RWPE2 (cell line): ENCODE data around the gene ZFYVE21.

Experiments used
- ATAC-seq: fragments of 200-7000 bp; cut with Tn5 transposase; 3 replicates; pipeline ENCODE4 v1.9.1; 2021; ENCODE audit warnings: low read depth
- DNase-seq: peaks from one replicate; pipeline ENCODE4 v3.0.0-alpha.2; 2020; ENCODE audit warnings: low spot score
- H3K27ac ChIP-seq: fragments of 450-650 bp; 2 replicates; pipeline ENCODE4 v1.5.1; 2017; ENCODE audit warnings: mild to moderate bottlenecking; ENCODE audit not compliant: poor library complexity, severe bottlenecking
- H3K27me3 ChIP-seq: fragments of 250-450 bp; sonication (Bioruptor Pico); 2 replicates; pipeline ENCODE4 v1.5.1; 2021; ENCODE audit warnings: mild to moderate bottlenecking, moderate library complexity; ENCODE audit not compliant: insufficient read depth, poor library complexity, severe bottlenecking
- H3K36me3 ChIP-seq: fragments of 250-450 bp; sonication (Bioruptor Pico); 2 replicates; pipeline ENCODE4 v1.5.1; 2020; ENCODE audit warnings: low read depth, mild to moderate bottlenecking, moderate library complexity
- H3K4me1 ChIP-seq: fragments of 250-450 bp; sonication (Bioruptor Pico); 2 replicates; pipeline ENCODE4 v1.5.1; 2021; ENCODE audit warnings: mild to moderate bottlenecking, moderate library complexity; ENCODE audit not compliant: insufficient read depth, poor library complexity, severe bottlenecking
- H3K4me3 ChIP-seq: fragments of 250-450 bp; sonication (Bioruptor Pico); 2 replicates; pipeline ENCODE4 v1.5.1; 2021; ENCODE audit warnings: mild to moderate bottlenecking, moderate library complexity; ENCODE audit not compliant: severe bottlenecking
- H3K9me3 ChIP-seq: fragments of 250-450 bp; sonication (Bioruptor Pico); 2 replicates; pipeline ENCODE4 v1.5.1; 2021; ENCODE audit warnings: mild to moderate bottlenecking, moderate library complexity; ENCODE audit not compliant: severe bottlenecking
- CTCF ChIP-seq: fragments of 450-650 bp; IDR thresholded peaks from one replicate; pipeline ENCODE4 v1.5.1; 2017; ENCODE audit warnings: mild to moderate bottlenecking, moderate library complexity; ENCODE audit not compliant: poor library complexity, severe bottlenecking

The ZFYVE21 gene

GRCh38 chr14:103703433-103704385 lies 11.9 kb upstream of the ZFYVE21 start:
- no peak for DNase-seq
- no peaks in the 10 kb centered on the region for H3K27me3 ChIP-seq
- no peaks in the 10 kb centered on the region for H3K9me3 ChIP-seq
- H3K36me3 ChIP-seq, result peaks cover 89% of the 10 kb centered on the region
- no peaks in the 10 kb centered on the region for H3K4me1 ChIP-seq
- no peak for TF ChIP-seq CTCF
- ATAC-seq, result no peak
- no peak overlapping the region for H3K27ac ChIP-seq
- no peak overlapping the region for H3K4me3 ChIP-seq

GRCh38 chr14:103704708-103705107 lies 10.9 kb upstream of the ZFYVE21 start:
- no peak for ATAC-seq
- Histone ChIP-seq H3K36me3 (peaks cover 89% of the 10 kb centered on the region), H3K4me1 (no peaks in the 10 kb centered on the region), H3K4me3 (no peak overlapping the region), H3K27me3 (no peaks in the 10 kb centered on the region), H3K27ac (no peak overlapping the region), H3K9me3 (no peaks in the 10 kb centered on the region)
- TF ChIP-seq CTCF, result no peak
- no peak for DNase-seq

DNA sequence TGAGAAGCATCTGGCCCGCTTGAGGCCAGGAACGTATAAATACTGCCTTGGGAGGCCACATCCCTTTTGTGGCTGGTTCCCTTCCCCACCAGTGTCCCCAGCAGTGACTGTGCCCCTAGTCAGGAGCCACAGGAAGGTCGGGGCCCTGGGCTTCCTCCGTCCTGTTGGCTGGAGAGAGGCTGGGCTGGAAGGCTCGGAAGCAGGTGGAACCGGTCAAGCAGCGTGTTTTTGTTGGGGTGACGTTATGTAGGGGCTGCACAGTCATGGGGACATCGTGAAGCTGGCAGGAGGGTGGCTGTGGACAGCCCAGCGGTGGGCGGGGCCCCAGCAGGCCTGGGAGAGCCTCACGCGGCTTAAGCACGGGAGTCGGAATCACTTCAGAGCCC lies 10.5 kb upstream of the ZFYVE21 start:
- TF ChIP-seq CTCF, result no peak

GRCh38 chr14:103705504-103706284 lies 9.9 kb upstream of the ZFYVE21 start:
- no peaks in the 10 kb centered on the region for H3K27me3 ChIP-seq
- no peaks in the 10 kb centered on the region for H3K9me3 ChIP-seq
- peaks cover under 1% of the 10 kb centered on the region for H3K4me1 ChIP-seq
- peaks cover 89% of the 10 kb centered on the region for H3K36me3 ChIP-seq
- H3K4me3 ChIP-seq, result no peak overlapping the region
- DNase-seq, result no peak
- H3K27ac ChIP-seq, result no peak overlapping the region
- TF ChIP-seq CTCF, result no peak
- no peak for ATAC-seq

More for the DNA sequence above, 10.5 kb upstream of the ZFYVE21 start:
- Histone ChIP-seq H3K4me3 (no peak overlapping the region), H3K36me3 (peaks cover 89% of the 10 kb centered on the region), H3K27me3 (no peaks in the 10 kb centered on the region), H3K4me1 (no peaks in the 10 kb centered on the region), H3K9me3 (no peaks in the 10 kb centered on the region), H3K27ac (no peak overlapping the region)
- no peak for DNase-seq
- ATAC-seq, result no peak
